MM.1S (cell line): ENCODE data around the gene GNG11.

Experiments used
- EZH2 ChIP-seq: fragments of 300-600 bp; sonication (generic); optimal IDR thresholded peaks from 2 replicates; pipeline ENCODE3; 2017; ENCODE audit warnings: low read depth, mild to moderate bottlenecking, antibody characterized with exemption, low read length, mixed read lengths
- EZH2phosphoT487 ChIP-seq: fragments of 300-600 bp; sonication (generic); IDR thresholded peaks from 2 replicates; pipeline ENCODE4 v1.6.1; 2018; ENCODE audit warnings: antibody characterized with exemption, low read length
- TF ChIP-seq, protein P1 (sequence below): fragments of 300-600 bp; sonication (generic); IDR thresholded peaks from 2 replicates; pipeline ENCODE4 v1.5.1; 2016; ENCODE audit warnings: antibody characterized with exemption, low read length, mixed read lengths

DNA sequence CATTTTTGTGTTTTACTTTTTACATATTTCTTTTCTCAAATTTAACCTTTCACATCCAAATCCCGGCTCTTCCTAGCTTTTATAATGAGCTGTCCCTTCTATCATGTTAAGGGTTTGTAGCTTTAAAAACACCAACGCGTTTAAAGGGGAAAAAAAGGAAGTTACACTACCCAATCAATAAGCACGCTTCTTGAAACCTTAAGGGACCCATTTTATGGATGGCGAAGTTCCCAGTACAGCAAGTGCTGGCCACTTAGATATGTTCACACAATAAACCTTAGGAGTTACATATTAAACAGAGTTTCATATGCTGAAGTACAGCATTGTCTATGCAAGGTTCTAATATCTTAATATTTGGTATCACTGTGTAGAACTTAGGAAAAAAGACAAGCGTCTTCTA lies 1.8 kb downstream of the GNG11 start:
- TF ChIP-seq, protein P1, sequence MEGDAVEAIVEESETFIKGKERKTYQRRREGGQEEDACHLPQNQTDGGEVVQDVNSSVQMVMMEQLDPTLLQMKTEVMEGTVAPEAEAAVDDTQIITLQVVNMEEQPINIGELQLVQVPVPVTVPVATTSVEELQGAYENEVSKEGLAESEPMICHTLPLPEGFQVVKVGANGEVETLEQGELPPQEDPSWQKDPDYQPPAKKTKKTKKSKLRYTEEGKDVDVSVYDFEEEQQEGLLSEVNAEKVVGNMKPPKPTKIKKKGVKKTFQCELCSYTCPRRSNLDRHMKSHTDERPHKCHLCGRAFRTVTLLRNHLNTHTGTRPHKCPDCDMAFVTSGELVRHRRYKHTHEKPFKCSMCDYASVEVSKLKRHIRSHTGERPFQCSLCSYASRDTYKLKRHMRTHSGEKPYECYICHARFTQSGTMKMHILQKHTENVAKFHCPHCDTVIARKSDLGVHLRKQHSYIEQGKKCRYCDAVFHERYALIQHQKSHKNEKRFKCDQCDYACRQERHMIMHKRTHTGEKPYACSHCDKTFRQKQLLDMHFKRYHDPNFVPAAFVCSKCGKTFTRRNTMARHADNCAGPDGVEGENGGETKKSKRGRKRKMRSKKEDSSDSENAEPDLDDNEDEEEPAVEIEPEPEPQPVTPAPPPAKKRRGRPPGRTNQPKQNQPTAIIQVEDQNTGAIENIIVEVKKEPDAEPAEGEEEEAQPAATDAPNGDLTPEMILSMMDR: no peak
- TF ChIP-seq EZH2 (no peak), EZH2phosphoT487 (no peak)
